ENCODE data around the gene DRD3.

DNA sequence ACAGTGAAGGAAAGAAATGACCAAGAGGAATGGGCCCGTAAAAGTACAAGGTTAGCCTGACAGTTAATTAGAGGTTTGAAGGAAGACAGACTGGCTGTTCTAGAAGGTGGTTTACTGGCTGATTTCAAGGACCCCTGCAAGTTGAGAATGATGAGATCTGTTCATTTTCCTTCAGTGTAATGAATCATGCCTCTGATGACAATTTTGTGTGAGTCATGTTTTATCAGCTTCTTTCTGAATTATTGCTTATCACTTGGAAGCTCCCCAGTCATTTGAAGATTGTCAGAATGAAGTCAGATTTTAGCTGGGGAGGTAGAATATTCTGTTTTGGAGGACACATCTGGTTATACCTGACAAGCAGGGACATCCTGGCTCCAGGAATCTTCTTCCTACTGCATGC is 50.6 kb downstream of the DRD3 start:
- TF ChIP-seq ZNF501 (tag by site-specific recombination; IDR thresholded peaks at IDR 0.05) (no peak), SETDB1 (IDR thresholded peaks at IDR 0.05; ENCODE audit: insufficient read length, low read length) (no peak), GLI2 (tag by site-specific recombination; IDR thresholded peaks at IDR 0.05; ENCODE audit: borderline replicate concordance, low read depth) (no peak), ZBTB8A (tag by site-specific recombination; IDR thresholded peaks at IDR 0.05) (no peak), ZNF654 (tag by site-specific recombination; IDR thresholded peaks at IDR 0.05; ENCODE audit: low read depth) (no peak), ZNF548 (tag by site-specific recombination; IDR thresholded peaks at IDR 0.05) (no peak), CTCF (tag by site-specific recombination; IDR thresholded peaks at IDR 0.05) (no peak)
- TF ChIP-seq, protein P1, sequence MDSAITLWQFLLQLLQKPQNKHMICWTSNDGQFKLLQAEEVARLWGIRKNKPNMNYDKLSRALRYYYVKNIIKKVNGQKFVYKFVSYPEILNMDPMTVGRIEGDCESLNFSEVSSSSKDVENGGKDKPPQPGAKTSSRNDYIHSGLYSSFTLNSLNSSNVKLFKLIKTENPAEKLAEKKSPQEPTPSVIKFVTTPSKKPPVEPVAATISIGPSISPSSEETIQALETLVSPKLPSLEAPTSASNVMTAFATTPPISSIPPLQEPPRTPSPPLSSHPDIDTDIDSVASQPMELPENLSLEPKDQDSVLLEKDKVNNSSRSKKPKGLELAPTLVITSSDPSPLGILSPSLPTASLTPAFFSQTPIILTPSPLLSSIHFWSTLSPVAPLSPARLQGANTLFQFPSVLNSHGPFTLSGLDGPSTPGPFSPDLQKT (IDR thresholded peaks at IDR 0.05; ENCODE audit: borderline replicate concordance, low read depth, low read length): no peak
